HCT116 (cell line): Measurements from ENCODE around the gene RANBP9. TPM values are rescaled to one million over a fixed set of nuclear protein-coding genes. Genes with fewer than 3 reads are reported as not detected.

Experiments used
- ATAC-seq: fragments of 200-7000 bp; cut with Tn5 transposase; 2 replicates; pipeline ENCODE4 v1.9.1; 2020; ENCODE audit warnings: mild to moderate bottlenecking, moderate library complexity
- BruUV-seq: library from RNA; stranded (reverse); fragments of 400-500 nt; replicated peaks from 2 replicates; lab custom pipeline; 2021; lab: Mats Ljungman, UMichigan
- CTCF ChIA-PET: fragments of 300-600 bp; sonication (Branson Sonifier 250); formaldehyde crosslinking; loops from one replicate; lab custom pipeline; 2021; ENCODE audit warnings: antibody characterized with exemption; lab: Charles Lee
- POLR2A ChIA-PET: fragments of 300-600, 350-600 bp; sonication (Branson Sonifier 250); formaldehyde crosslinking; loops from one replicate; lab custom pipeline; 2021; ENCODE audit warnings: antibody characterized with exemption; lab: Charles Lee
- RAD21 ChIA-PET, 2 experiments: fragments of 300-600 bp; sonication (Branson Sonifier 250); formaldehyde crosslinking; loops; one replicate each; lab custom pipeline; 2023; ENCODE audit warnings: low total read pairs in 2 of 2; ENCODE audit not compliant: uncharacterized antibody in 2 of 2, unreplicated experiment in 2 of 2, low non-redundant PET in 1 of 2; lab: Charles Lee
- DNase-seq: peaks from one replicate; pipeline ENCODE4 v3.0.0-alpha.2; 2010; ENCODE audit warnings: low read depth, low spot score
- H2AFZ ChIP-seq: fragments of 200-600 bp; shearing (Covaris generic), sonication (generic); 2 replicates; pipeline ENCODE4 v1.6.1; 2017; ENCODE audit warnings: low read depth, mixed run types, mixed read lengths, antibody characterized with exemption, low read length; ENCODE audit not compliant: poor library complexity, severe bottlenecking
- H3K27ac ChIP-seq: 2 replicates; pipeline ENCODE4 v1.5.1; 2012; ENCODE audit warnings: low read depth, low read length
- H3K27me3 ChIP-seq: fragments of 200-600 bp; sonication (generic); 2 replicates; pipeline ENCODE4 v1.6.1; 2016; ENCODE audit warnings: mixed run types, low read length, mixed read lengths; ENCODE audit not compliant: insufficient read depth
- H3K36me3 ChIP-seq, 2 experiments: fragments of 200-500 bp in 1 of 2; fragments of 200-600 bp in 1 of 2; sonication (Bioruptor generic) in 1 of 2; sonication (generic) in 1 of 2; 2 replicates each; pipeline versions ENCODE4 v1.5.1 to v1.6.1; 2014 to 2016; ENCODE audit warnings: low read length in 2 of 2, inconsistent platforms in 1 of 2, mixed read lengths in 1 of 2, mixed run types in 1 of 2; ENCODE audit not compliant: insufficient read depth in 2 of 2, control insufficient read depth in 1 of 2
- H3K4me1 ChIP-seq, 2 experiments: fragments of 200-600 bp in 1 of 2; sonication (generic) in 1 of 2; 2 replicates each; pipeline versions ENCODE4 v1.5.1 to v1.6.1; 2012 to 2017; ENCODE audit warnings: low read length in 2 of 2, inconsistent platforms in 1 of 2, mild to moderate bottlenecking in 1 of 2, mixed read lengths in 1 of 2, mixed run types in 1 of 2, moderate library complexity in 1 of 2; ENCODE audit not compliant: insufficient read depth in 2 of 2, control insufficient read depth in 1 of 2
- H3K4me2 ChIP-seq: fragments of 200-600 bp; sonication (generic); 2 replicates; pipeline ENCODE4 v1.6.1; 2017; ENCODE audit warnings: mixed run types, low read length, mixed read lengths
- H3K4me3 ChIP-seq, 2 experiments: fragments of 200-600 bp in 1 of 2; sonication (generic) in 1 of 2; replicated peaks in 1 of 2; 2 replicates each; pipeline ENCODE4 v1.5.1; 2011 to 2016; ENCODE audit warnings: low read length in 2 of 2, control low read depth in 1 of 2, low read depth in 1 of 2, mild to moderate bottlenecking in 1 of 2, mixed read lengths in 1 of 2, mixed run types in 1 of 2
- H3K79me2 ChIP-seq: fragments of 200-600 bp; sonication (generic); 2 replicates; pipeline ENCODE4 v1.6.1; 2017; ENCODE audit warnings: mild to moderate bottlenecking, mixed run types, low read length, moderate library complexity, mixed read lengths; ENCODE audit not compliant: insufficient read depth
- H3K9ac ChIP-seq: fragments of 200-600 bp; sonication (generic); 2 replicates; pipeline ENCODE4 v1.6.1; 2016; ENCODE audit warnings: low read length, mixed read lengths
- H3K9me2 ChIP-seq: fragments of 200-600 bp; sonication (generic), shearing (Covaris generic); 2 replicates; pipeline ENCODE4 v1.6.1; 2017; ENCODE audit warnings: mixed run types, mild to moderate bottlenecking, moderate library complexity; ENCODE audit not compliant: insufficient read depth
- H3K9me3 ChIP-seq, 2 experiments: fragments of 200-500 bp in 1 of 2; fragments of 200-600 bp in 1 of 2; sonication (Bioruptor generic) in 1 of 2; sonication (generic) in 1 of 2; 2 replicates each; pipeline ENCODE4 v1.6.1; 2014 to 2017; ENCODE audit warnings: low read length in 2 of 2, mixed read lengths in 2 of 2, inconsistent platforms in 1 of 2, low read depth in 1 of 2, mild to moderate bottlenecking in 1 of 2, mixed run types in 1 of 2, moderate library complexity in 1 of 2; ENCODE audit not compliant: control insufficient read depth in 1 of 2, insufficient read depth in 1 of 2
- H4K20me1 ChIP-seq: fragments of 200-600 bp; sonication (generic), shearing (Covaris generic); 2 replicates; pipeline ENCODE4 v1.6.1; 2017; ENCODE audit warnings: mixed run types, mild to moderate bottlenecking, moderate library complexity; ENCODE audit not compliant: insufficient read depth
- ATF3 ChIP-seq: IDR thresholded peaks from 2 replicates; pipeline ENCODE4 v1.6.1; 2012
- CBX3 ChIP-seq: IDR thresholded peaks from 2 replicates; pipeline ENCODE4 v1.6.1; 2012; ENCODE audit warnings: low read depth
- EZH2phosphoT487 ChIP-seq: fragments of 200-600 bp; IDR thresholded peaks from 2 replicates; pipeline ENCODE4 v1.6.1; 2018; ENCODE audit warnings: antibody characterized with exemption, borderline replicate concordance
- FOSL1 ChIP-seq: IDR thresholded peaks from 2 replicates; pipeline ENCODE4 v1.6.1; 2012; ENCODE audit warnings: low read depth
- JUND ChIP-seq: IDR thresholded peaks from 2 replicates; pipeline ENCODE4 v1.6.1; 2012
- POLR2AphosphoS5 ChIP-seq: IDR thresholded peaks from 2 replicates; pipeline ENCODE4 v1.6.1; 2011; ENCODE audit warnings: mild to moderate bottlenecking, low read depth, low read length, moderate library complexity
- RAD21 ChIP-seq: IDR thresholded peaks from 2 replicates; pipeline ENCODE4 v1.6.1; 2012; ENCODE audit warnings: low read depth, mild to moderate bottlenecking
- SIN3A ChIP-seq: IDR thresholded peaks from 2 replicates; pipeline ENCODE4 v1.6.1; 2012; ENCODE audit warnings: low read depth
- SP1 ChIP-seq: IDR thresholded peaks from 2 replicates; pipeline ENCODE4 v1.6.1; 2012; ENCODE audit warnings: low read depth
- SRF ChIP-seq: IDR thresholded peaks from 2 replicates; pipeline ENCODE4 v1.6.1; 2012; ENCODE audit warnings: low read depth
- TCF7L2 ChIP-seq: IDR thresholded peaks from 2 replicates; pipeline ENCODE4 v1.7.0; 2011; ENCODE audit warnings: borderline replicate concordance, inconsistent platforms; ENCODE audit not compliant: insufficient read depth, insufficient read length; ENCODE audit errors: extremely low read depth
- YY1 ChIP-seq: IDR thresholded peaks from 2 replicates; pipeline ENCODE4 v1.6.1; 2011; ENCODE audit warnings: low read length, low read depth, moderate library complexity, mild to moderate bottlenecking; ENCODE audit not compliant: insufficient replicate concordance; ENCODE audit errors: extremely low read depth
- ZBTB33 ChIP-seq: IDR thresholded peaks from 2 replicates; pipeline ENCODE4 v1.6.1; 2011; ENCODE audit warnings: mild to moderate bottlenecking, low read length, moderate library complexity; ENCODE audit not compliant: insufficient replicate concordance; ENCODE audit errors: extremely low read depth
- intact Hi-C: fragments of 100-400 bp; cut with micrococcal nuclease; formaldehyde crosslinking; loops from 2 replicates; pipeline ENCODE4 v1.10.0; 2022
- total RNA-seq: library from RNA; stranded (reverse); gene quantifications from one replicate; pipeline ENCODE4 v1.2.1, GENCODE V29; 2021; ENCODE audit not compliant: unreplicated experiment
- TF ChIP-seq, protein P1 (sequence below): IDR thresholded peaks from 2 replicates; pipeline ENCODE4 v1.6.1; 2012

The RANBP9 gene
- total RNA-seq, 1 experiment from 2014 or later: 48.0 TPM

DNA sequence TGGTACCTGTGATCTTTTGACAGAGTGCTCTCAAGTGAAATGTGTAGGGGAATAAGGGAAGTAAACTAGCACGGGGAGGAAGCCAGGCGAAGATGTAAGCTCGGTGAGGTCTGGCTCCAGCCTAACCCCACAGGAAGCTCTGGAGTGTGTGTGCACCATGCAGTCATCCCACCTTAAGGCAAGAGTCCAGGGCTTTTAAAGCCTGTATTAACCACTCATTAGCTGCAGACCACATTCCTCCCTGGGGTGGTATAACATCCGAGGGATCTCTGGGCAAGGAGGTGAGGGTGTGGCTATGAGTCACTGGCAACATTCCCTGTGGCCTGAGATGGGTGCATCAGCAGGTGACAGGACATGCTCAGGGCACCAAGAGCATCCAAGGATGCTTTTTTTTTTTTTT lies 12.5 kb upstream of the RANBP9 start:
- Histone ChIP-seq H3K9me2 (no peaks in the 10 kb centered on the region), H3K36me3 (no peaks in the 10 kb centered on the region), H3K4me2 (peak overlapping the region; percentile 79), H3K4me3 (peak overlapping the region in 1 of 2 experiments; percentile 28; a peak in 3 of 4 replicates), H3K27me3 (no peaks in the 10 kb centered on the region), H3K27ac (peak overlapping the region; percentile 8; the same call in 1 of the 2 replicates), H3K9me3 (no peaks in the 10 kb centered on the region), H2AFZ (peak overlapping the region; percentile 38), H3K4me1 (peaks cover 33 to 49% of the 10 kb centered on the region in 2 experiments), H4K20me1 (no peaks in the 10 kb centered on the region), H3K79me2 (no peaks in the 10 kb centered on the region), H3K9ac (peak overlapping the region; percentile 22; the same call in 1 of the 2 replicates)
- DNase-seq: peak; percentile 85
- CTCF ChIA-PET: no interaction called here
- RAD21 ChIA-PET: no interaction called here
- POLR2A ChIA-PET: no interaction called here
- TF ChIP-seq, protein P1, sequence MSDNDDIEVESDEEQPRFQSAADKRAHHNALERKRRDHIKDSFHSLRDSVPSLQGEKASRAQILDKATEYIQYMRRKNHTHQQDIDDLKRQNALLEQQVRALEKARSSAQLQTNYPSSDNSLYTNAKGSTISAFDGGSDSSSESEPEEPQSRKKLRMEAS: peak; percentile 73; the same call in 1 of the 2 replicates
- TF ChIP-seq POLR2AphosphoS5 (peak; percentile 63), RAD21 (no peak), JUND (peak; percentile 87), ZBTB33 (peak; percentile 50), SRF (no peak), SP1 (peak; percentile 93), EZH2phosphoT487 (no peak), CBX3 (peak; percentile 73), ATF3 (no peak), TCF7L2 (peak; percentile 33), YY1 (peak; percentile 29), FOSL1 (peak; percentile 91), SIN3A (peak; percentile 77; the same call in 1 of the 2 replicates)
- BruUV-seq: no TSS peak
- ATAC-seq: peak; percentile 84
- intact Hi-C loops: no loop called here
